Stimulated activated CD8-positive, alpha-beta memory T cell treated with anti-CD3 and anti-CD28 coated beads, Interleukin-7, amount 100 ng/mL, for 24 hours (primary cell): Measurements from ENCODE around the gene GSTT4.
"Not testable (repeated sequence)": the region's sequence is repeated elsewhere in the genome, so short reads cannot be mapped to it uniquely, and the experiment has no call there.

Experiments
- DNase-seq: peaks from one replicate; pipeline ENCODE4 v3.0.0-alpha.2; 2020; ENCODE audit warnings: low read depth

The GSTT4 gene

DNA sequence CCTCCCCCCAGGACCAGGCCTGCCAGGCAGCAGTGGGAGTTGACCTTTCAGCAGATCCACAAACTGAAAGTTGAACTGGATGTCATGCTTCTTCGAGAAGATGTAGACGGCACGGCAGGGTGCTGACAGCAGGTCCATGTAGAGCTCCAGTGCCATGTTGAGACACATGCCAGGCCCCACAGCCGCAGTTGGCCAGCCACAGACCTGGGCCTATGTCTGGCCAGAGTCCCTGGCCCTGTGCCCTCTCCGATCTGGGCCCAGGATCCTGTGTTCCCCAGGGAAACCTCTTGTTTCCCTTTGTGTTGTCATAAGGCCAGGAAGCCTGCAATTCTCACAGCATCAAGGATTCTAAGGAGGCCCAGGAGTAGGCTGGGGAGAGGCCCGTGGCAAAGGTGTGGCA lies at the start of gene GSTT4:
GSTT4 (minus strand) TSS at position 253 of the 400 bp plus-strand sequence; CDS start at position 156, 97 bp downstream.
- no peak for DNase-seq

DNA sequence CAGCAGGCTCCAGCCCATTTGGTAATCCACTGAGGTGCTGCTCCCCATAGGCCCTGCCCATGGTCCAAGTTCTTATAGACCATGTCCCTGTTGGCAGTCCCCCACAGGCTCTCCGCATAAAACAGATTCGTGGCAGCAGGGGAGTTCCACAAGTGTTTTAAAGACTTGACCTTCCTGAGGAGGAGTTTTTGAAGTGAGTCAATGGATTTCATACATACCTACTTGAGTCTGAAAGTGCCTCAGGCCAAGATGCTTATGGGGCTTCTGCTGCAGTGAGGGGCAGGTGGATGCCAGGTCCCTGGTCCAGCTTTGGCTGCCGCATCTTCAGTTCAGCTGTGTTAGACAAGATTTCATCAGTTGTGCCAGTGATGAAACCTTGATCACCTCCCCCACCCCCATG lies 49.1 kb upstream of the GSTT4 start:
- DNase-seq, result no peak

DNA sequence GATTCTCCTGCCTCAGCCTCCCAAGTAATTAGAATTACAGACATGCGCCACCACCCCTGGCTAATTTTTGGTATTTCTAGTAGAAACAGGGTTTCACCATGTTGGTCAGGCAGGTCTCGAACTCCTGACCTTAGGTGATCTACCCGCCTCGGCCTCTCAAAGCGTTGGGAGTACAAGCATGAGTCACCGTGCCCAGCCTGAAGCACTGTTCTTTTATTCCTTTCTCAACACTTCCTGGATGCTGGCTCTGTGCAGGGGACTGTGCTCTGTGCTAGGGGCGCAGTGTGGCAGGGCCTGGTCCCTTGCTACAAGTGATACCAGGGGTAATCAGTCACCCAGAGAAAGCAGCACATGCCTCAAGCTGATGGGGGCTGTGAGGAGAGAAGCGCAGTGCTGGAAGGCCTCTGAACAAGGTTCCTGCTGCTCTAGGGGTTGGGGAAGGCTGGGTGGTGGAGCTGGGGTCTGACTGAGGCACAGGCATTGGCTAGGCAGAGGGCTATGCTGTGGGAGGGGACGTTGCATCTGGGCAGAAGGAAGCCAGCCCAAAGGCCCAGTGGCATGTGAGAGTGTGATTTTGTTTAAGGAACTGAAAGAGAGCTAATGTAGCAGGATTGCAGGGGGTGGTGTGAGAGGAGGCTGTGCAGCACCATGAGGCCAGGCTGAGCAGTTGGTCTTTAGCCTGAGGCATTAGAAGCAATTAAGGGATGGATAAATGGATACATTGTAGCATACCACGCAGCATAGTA lies 48.4 kb upstream of the GSTT4 start:
- DNase-seq, result no peak

DNA sequence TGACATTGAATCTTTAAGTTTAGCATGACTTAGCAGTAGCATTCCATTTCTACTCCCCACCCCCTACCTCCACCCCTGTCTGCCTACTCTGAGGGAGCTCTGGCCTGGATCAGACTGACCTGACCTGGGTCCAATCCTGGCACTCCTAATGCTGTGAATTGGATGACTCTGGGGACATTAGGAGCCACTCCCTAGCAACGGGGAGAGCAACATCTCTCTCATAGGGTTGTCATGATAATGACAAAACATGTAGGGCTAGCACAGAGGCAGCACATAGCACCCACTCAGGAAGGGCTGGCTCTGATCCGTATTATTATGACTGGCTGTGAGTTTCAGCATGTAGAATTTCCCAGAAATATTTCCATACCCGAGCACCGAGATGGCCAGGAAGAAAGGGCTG lies 46.3 kb upstream of the GSTT4 start:
- DNase-seq, result no peak

DNA sequence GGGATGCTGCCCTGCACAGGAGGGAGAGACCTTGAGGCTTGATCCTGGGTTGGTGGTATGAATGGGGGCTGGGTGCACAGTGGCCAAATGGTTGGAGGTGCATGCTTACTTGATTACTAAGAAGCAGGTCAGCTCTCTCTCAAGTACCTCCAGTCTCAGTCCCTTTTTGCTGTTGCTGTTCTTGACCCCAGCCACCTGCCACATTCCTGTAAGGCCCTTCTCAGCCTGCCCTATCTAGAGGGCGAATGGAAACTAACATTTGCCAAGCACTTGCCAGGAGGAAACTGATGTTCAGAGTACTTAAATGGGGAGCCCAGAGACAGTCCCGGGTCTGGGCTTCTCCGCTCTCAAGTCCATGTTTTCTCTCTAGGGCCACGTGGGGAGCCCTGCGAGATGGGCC lies 45.8 kb upstream of the GSTT4 start:
- no peak for DNase-seq

DNA sequence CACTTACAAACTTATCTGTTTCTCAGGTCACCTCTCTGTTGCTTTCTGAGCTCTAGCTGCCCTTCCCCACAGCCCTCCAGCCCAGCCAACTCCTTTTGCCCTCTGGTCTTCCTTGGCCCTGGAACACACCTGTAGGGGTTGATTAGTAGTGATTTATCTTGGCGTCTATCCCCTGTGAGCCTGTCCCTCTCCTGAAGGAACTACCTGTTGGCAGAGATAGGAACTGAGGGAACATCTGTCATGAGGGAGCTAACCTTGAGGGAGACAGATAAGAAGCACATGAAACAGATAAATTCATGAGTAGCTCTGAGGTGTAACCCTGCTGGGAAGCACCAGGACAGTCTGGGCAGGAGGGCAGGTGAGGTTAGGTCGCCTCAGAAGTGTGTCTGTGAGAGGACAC lies 44.7 kb upstream of the GSTT4 start:
- DNase-seq, result no peak

DNA sequence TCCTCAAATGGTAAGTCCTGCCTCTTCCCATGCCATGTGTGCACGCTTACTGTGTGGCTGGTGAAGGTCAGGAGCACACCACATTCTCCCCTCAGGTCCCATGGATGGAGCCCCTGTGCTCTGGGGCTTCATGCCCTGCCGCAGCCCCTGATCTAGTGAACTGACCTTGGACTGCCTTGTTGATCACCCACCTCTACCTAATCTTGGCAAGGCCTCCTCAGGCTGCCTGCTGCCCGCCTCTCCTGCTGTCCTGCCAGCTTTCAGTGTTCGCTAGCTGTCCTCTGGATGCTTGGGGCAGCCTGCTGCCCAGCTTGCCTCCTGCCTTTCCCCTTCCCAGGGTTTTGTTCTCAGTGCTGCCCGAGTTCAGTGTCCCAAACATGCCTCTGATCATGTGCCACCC lies 44.0 kb upstream of the GSTT4 start:
- DNase-seq, result no peak

DNA sequence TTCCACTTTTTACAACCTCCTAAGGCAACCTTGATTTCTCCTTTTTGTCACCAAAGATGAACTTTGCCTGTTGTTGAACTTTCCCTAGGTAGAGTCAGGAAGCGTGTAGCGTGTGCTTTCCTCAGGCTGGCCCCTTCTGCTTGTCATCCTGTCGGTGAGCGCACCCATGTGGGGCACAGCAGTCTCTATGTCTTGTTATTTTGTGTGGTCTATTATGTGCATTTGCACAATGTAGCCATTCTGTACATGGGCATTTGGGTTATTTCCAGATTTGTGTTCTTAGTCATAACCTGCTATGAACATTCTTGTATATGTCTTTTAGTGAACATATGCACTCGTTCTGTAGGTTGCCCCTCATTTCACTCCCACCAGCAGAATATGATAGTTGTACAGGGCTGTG lies 40.8 kb upstream of the GSTT4 start:
- DNase-seq, result no peak

DNA sequence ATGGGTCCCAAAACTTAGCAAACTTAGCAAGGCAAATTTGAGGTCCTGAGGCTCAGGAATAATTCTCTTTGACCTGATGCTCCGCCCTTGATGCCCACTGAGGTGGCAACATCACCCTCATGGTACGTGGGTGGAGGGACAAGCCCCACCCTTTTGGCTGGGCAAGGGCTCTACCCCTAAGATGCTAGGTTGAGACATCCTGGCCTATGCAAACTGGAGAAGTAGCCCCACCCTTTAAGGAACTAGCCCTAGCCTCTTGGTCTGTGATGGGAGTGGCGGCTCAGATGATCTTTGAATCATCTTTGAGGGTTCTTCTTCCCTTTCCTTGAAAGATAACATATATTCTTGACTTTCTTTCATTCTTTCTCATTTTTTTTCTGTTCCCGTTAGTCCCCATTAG lies 38.7 kb upstream of the GSTT4 start:
- DNase-seq, result no peak

DNA sequence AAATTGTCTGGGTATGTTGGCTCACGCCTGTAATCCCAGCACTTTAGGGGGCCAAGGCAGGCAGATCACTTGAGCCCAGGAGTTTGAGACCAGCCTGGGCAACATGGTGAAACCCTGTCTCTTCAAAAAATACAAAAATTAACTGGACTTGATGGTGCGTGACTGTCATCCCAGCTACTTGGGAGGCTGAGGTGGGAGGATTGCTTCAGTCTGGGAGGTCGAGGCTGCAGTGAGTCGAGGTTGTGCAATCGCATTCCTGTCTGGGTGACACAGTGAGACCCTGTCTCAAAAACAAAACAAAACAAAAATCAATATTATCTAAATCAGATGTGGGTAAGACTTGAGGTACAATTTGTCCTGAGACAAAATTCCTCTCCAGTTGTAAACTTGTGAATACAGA lies 38.2 kb upstream of the GSTT4 start:
- not testable (repeated sequence) for DNase-seq

DNA sequence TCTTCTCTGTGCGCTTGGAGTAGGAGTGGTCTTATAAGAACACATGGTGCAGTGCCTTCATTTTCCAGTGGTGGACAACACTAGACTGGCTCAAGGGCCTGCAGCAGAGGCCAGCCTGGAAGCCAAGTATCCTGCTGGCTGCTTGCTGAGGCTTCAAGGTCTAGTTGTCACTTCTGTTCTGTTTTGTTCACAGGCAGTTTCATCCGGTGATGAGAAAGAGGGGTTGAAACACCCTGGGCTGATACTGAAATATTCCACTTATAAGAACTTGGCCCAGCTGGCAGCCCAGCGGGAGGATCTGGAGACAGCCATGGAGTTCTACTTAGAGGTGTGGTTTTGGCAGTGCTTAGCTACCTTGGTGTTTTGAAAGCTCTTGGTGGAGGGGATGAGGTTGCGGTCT lies 35.7 kb upstream of the GSTT4 start:
- no peak for DNase-seq

DNA sequence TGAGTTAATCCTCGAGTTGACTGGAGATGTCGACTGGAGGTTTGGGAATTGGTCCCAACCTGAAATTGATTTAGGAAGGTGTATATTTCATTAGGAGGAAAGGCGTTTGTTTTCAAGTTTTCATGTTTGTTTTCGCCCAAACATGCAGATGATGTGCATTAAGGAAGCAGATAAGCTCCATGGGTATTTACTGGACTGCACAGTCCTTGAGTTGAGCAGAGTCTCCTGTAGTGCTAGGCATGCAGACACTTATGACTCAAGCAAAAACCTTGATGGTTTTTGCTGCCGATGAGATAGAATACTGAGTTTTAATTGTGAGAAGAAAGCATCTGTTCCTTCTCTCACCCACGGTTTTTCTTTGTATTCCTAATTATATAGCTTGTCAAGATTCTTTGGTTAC lies 33.8 kb upstream of the GSTT4 start:
- no peak for DNase-seq

DNA sequence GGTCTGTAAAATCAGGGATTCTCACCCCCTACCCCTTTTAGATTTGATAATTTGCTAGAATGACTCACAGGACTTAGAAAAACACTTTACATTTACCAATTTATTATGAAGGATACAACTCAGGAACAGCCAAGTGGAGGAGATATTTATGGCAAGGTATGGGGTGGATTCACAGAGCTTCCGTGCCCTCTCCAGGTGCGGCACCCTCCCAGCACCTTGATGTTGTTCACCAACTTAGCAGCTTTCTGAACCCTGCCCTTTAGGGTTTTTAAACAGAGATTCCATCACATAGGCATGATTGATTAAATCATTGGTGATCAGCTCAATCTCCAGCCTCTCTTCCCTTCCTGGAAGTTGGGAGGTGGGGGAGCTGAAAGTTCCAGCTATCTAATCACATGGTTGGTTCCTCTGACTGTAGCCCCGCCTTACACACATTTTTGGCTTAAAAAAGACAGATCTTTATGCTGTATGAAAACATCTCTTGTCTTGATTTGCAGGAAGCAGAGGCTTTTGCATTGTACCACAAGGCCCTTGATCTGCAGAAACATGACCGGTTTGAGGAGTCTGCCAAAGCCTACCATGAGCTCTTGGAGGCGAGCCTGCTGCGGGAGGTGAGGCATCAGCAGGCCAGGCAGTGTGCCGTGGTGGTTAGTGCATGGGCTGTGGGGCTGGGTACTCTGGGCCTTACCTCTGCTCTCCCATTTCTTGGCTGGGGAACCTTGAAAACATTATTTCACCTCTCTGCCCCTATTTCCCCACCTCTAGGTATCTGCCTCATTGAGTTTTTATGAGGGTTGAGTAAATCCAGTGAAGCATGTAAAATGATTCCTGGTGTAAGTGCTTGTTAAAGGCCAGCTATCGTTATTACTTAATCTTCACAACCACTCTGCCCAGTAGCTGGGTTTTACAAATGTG lies 32.9 kb upstream of the GSTT4 start:
- DNase-seq, result no peak

DNA sequence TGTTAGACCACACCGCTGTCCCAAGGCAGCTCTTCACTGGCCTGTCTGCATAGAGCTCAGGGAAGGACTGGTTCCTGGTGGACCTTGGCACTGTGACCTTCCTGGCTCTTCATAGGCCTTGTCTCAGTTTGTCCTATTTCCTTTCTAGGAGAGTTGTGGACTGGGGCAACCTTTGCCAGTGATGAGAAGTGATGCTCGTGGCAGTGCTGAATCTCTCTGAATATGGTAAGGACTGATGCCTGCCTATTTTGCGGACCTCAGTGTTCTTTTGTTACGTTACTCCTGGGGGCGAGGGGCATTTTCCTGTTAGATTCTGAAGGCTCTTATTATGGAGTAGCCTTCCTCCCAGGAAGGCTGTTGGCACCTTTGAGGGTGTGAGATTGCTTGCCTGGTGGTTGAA lies 30.0 kb upstream of the GSTT4 start:
- DNase-seq, result no peak

DNA sequence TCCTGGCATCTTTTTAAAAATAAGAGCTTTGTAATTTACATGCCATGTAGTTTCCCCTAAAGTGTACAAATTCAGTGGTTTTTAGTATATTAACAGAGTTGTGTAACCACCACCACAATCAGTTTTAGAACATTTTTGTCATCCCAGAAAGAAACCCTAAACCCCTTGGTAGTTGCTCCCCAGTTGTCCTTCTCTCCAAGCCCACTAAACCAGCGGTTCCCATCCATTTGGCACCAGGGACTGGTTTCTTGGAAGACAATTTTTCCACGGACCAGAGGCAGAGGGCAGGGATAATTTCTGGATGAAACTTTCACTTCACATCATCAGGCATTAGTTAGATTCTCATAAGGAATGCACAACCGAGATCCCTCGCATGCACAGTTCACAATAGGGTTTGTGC lies 28.5 kb upstream of the GSTT4 start:
- no peak for DNase-seq

DNA sequence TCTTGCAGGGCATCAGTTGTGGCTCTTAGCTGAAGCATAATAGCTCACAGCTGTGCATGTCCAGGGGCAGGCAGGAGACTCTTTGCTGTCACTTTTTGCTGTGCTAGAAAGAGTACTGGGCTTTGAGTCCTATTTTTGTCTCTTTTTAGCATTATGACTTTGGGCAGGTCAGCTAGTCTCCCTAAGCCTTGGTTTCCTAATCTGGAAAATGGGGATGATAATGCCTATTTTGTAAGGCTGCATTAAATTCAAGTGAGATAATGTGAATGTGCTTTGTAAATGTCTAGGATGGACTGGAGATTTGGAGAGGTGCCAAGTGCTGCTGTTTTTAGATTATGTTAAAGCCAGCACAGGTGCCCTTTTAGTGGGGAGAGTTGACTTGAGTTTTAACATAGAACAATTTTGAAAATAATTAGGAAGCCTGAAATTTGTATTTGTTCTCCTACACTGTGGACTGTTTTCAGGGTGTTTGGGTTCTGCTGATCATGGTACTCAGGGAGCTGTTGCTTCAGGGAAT lies 25.0 kb upstream of the GSTT4 start:
- DNase-seq, result no peak

DNA sequence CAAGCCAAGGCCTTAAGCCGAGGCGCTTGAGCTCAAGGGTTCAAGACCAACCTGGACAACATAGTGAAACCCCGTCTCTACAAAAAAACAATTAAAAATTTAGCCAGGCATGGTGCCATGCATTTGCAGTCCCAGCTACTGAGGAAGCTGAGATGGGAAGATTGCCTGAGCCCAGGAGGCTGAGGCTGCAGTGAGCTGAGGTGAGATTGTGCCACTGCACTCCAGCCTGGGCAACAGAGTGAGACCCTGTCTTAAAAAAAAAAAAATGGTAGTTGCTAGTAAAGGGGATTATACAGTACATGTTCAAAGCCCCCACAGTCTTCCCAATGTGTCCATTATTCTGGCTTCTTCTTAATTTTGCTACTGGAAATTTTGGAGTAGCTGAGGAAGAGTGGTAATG lies 24.1 kb upstream of the GSTT4 start:
- no peak for DNase-seq

DNA sequence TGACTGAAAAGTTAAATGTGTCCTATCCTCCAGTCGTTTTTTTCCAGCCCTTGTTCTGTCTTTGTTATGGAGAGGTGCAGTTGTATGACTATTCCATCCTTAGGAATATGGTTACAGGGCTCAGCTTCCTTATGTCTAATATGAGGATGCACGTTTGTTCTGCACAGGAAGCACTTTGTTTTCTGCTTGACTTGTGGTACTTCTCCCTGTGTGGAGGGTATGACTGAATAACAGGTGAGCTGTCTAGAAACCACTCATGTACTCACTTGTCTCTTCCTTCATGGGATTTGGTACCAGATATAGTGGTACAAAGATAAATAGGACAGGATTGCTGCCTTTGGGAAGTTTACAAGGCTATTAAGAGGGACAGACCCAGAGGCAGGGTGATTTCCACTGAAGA lies 23.3 kb upstream of the GSTT4 start:
- DNase-seq, result no peak

DNA sequence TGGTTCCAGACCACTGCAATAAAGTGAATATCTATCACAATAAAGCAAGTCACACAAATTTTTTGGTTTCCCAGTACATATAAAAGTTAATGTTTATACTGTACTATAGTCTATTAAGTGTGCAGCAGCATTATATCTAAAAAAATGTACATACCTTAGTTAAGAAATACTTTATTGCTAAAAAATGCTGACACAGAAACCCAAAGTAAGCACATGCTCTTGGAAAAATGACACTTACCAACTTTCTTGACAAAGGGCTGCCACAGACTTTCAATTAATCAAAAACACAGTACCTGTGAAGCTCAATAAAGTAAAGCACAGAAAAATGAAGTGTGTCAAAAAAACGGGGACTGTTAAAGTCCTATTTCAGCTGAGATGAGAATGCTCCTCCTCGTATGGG lies 22.7 kb upstream of the GSTT4 start:
- DNase-seq, result no peak

DNA sequence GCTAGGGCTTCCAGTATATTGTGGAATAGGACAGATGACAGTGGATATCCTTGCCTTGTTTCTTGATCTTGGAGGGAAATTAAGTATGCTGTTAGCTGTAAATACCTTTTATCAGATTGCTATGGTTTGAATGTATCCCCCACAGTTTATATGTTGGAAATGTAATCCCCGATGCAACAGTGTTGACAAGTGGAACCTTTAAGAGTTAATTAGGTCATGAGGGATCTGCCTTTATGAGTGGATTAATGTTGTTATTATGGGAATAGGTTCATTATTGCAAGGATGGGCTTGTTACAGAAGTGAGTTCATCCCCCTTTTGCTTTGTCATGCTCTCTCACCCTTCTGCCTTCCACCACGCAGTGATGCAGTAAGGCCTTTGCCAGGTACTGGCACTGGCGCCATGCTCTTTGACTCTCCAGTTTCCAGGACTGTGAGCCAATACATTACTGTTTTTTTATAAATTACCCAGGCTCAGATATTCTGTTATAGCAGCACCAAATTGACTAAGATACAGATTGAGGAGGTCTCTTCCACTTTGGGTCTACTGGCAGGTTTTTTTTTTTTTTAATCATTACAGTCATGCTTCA lies 22.2 kb upstream of the GSTT4 start:
- DNase-seq, result no peak

DNA sequence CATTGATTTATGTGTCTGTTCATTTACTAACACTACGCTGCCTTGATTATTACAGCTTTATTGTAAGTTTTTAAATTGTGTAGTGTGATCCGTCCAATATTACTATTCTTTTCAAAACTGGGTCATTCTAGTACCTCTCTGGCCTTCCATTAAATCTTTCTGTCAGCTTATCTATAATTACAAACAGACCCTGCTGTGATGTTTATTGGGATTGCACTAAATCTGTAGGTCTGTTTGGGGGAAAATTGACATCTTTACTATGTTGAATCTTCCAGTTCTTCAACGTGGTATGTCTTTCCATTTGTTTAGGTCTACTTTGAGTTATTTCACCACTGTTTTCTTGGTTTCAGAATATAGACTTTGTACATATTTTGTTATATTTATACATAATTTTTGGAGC lies 21.5 kb upstream of the GSTT4 start:
- no peak for DNase-seq

DNA sequence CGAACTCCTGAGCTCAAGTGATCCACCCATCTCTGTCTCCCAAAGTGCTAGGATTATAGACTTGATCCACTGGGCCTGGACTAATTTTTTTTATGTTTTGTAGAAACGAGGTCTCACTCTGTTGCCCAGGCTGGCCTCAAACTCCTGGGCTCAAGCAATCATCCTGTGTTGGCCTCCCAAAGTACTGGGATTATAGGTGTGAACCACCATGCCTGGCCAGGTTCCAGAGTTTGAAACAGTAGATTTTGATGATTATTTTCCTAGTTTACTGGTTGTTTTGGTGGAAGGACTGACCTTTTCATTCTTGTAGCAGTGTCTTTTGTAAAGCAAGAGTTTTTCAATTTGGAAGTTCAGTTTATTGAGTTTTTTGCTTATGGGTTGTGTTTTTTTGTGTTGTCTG lies 20.8 kb upstream of the GSTT4 start:
- DNase-seq, result no peak

DNA sequence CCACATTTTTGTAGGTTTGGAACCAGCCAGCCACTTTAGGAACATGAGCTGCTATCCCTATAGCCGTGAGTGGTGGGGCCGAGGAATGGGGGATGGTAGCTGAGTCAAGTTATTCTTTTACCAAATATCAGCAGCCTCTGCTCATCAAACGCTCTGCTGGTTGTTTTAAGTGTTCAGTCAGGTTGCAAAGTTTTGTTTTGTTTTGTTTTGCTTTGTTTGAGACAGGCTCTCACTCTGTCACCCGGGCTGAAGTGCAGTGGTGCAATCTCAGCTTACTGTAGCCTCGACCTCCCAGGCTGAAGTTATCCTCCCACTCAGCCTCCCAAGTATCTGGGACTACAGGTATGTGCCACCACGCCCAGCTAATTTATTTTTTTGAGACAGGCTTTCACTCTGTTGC lies 20.2 kb upstream of the GSTT4 start:
- DNase-seq, result no peak
